Testis (tissue), 2 donors: Measurements from ENCODE around the gene SEMA4D.

Experiments used
- POLR2A ChIP-seq: fragments of 450-650 bp; IDR thresholded peaks from one replicate; pipeline ENCODE4 v1.6.1; 2017; ENCODE audit warnings: antibody characterized with exemption, mild to moderate bottlenecking, moderate library complexity
- TF ChIP-seq, protein P1 (sequence below), 3 experiments: fragments of 450-650 bp in 2 of 3; fragments of 200-600 bp in 1 of 3; sonication (generic) in 1 of 3; IDR thresholded peaks; one replicate each; pipeline ENCODE4 v1.5.1; 2016 to 2019; ENCODE audit warnings: antibody characterized with exemption in 3 of 3, mild to moderate bottlenecking in 2 of 3, moderate library complexity in 1 of 3

DNA sequence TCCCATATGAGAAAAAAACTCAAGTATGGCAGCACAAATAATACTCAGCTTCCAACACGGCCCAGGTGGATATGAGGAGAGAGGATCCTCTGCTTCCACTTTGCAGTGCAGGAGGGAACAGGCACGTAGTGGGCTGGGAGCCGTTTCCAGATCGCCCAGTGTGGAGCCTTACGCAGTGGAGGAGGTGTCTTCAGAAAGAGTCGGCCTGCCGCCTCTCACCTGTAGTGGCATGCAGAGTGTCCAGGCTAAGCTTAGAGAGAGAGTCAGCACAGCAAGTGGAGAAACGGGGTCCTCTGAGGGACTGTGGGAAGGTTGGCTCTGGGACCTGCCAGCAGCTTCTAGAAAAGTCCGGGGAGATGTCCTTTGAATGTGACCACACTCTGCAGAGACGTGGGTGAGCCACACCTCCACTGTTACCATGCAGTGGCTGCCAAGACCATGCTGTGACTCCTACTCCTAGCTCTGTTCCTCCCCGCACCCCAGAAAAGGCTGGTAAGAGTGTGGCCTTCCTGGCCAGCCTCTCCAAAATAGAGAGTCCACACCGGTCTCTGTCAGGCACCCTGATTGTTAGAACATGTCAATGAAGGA lies 3.5 kb upstream of the SEMA4D start:
- TF ChIP-seq, protein P1, sequence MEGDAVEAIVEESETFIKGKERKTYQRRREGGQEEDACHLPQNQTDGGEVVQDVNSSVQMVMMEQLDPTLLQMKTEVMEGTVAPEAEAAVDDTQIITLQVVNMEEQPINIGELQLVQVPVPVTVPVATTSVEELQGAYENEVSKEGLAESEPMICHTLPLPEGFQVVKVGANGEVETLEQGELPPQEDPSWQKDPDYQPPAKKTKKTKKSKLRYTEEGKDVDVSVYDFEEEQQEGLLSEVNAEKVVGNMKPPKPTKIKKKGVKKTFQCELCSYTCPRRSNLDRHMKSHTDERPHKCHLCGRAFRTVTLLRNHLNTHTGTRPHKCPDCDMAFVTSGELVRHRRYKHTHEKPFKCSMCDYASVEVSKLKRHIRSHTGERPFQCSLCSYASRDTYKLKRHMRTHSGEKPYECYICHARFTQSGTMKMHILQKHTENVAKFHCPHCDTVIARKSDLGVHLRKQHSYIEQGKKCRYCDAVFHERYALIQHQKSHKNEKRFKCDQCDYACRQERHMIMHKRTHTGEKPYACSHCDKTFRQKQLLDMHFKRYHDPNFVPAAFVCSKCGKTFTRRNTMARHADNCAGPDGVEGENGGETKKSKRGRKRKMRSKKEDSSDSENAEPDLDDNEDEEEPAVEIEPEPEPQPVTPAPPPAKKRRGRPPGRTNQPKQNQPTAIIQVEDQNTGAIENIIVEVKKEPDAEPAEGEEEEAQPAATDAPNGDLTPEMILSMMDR (IDR thresholded peaks at IDR 0.05) = no peak
- TF ChIP-seq POLR2A = no peak
